ENCODE data around the gene OSER1. TPM values are rescaled to one million over a fixed set of nuclear protein-coding genes. Genes with fewer than 3 reads are reported as not detected.

The OSER1 gene
- total RNA-seq, 4 donors from 2014 or later, result 47.6 to 97.3 (median 70.3) TPM

GRCh38 chr20:44228465-44229258, 18.1 kb upstream of the OSER1 start:
- no peak overlapping the region for H3K27ac ChIP-seq
- no peak for ATAC-seq
- H3K36me3 ChIP-seq, result peaks cover 0 to 13% of the 10 kb centered on the region in 2 donors
- no peak for TF ChIP-seq POLR2AphosphoS5 (IDR thresholded peaks at IDR 0.05)
- TF ChIP-seq POLR2A (IDR thresholded peaks at IDR 0.05), result no peak
- TF ChIP-seq EP300 (IDR thresholded peaks at IDR 0.05), result no peak
- no peak for TF ChIP-seq CTCF (IDR thresholded peaks at IDR 0.05)
- H3K9me3 ChIP-seq, result no peaks in the 10 kb centered on the region
- no peaks in the 10 kb centered on the region for H3K27me3 ChIP-seq
- no peak overlapping the region for H3K4me3 ChIP-seq
- WGBS, 2 donors (ENCODE audit: low coverage in 1 of 2), result 0 to 80% methylated on average over 1 of the region's 17 CpGs
- no peaks in the 10 kb centered on the region for H3K4me1 ChIP-seq

- no peak for ATAC-seq
- WGBS, 2 donors (ENCODE audit: low coverage in 1 of 2), result 71 to 81% methylated on average over 4 to 5 of the region's 5 CpGs
- Histone ChIP-seq H3K27ac (no peak overlapping the region), H3K27me3 (no peaks in the 10 kb centered on the region), H3K4me3 (no peak overlapping the region), H3K36me3 (peaks cover 0 to 30% of the 10 kb centered on the region in 2 donors), H3K9me3 (no peaks in the 10 kb centered on the region), H3K4me1 (no peaks in the 10 kb centered on the region)
- TF ChIP-seq EP300 (IDR thresholded peaks at IDR 0.05) (no peak), POLR2A (IDR thresholded peaks at IDR 0.05) (no peak), CTCF (IDR thresholded peaks at IDR 0.05) (no peak), POLR2AphosphoS5 (IDR thresholded peaks at IDR 0.05) (no peak)
These were observed 14.1 kb upstream of the OSER1 start for GRCh38 chr20:44224637-44225036.

GRCh38 chr20:44223721-44224120, 13.2 kb upstream of the OSER1 start:
- peaks cover 0 to 31% of the 10 kb centered on the region in 2 donors for H3K36me3 ChIP-seq
- H3K27me3 ChIP-seq, result no peaks in the 10 kb centered on the region
- WGBS, 2 donors (ENCODE audit: low coverage in 1 of 2), result 88% methylated on average over 5 of the region's 5 CpGs; no CpG with 5 or more reads in 1 of the 2 donors
- no peak overlapping the region for H3K27ac ChIP-seq
- TF ChIP-seq POLR2A (IDR thresholded peaks at IDR 0.05) (no peak), EP300 (IDR thresholded peaks at IDR 0.05) (no peak), CTCF (IDR thresholded peaks at IDR 0.05) (no peak), POLR2AphosphoS5 (IDR thresholded peaks at IDR 0.05) (no peak)
- H3K4me3 ChIP-seq, result no peak overlapping the region
- no peak for ATAC-seq
- no peaks in the 10 kb centered on the region for H3K9me3 ChIP-seq
- peaks cover 0 to under 1% (median 0%) of the 10 kb centered on the region in 3 donors for H3K4me1 ChIP-seq

- H3K36me3 ChIP-seq, result peaks cover 0 to 31% of the 10 kb centered on the region in 2 donors
- H3K27ac ChIP-seq, result no peak overlapping the region
- ATAC-seq, result no peak
- WGBS, 2 donors (ENCODE audit: low coverage in 1 of 2), result 69% methylated on average over 5 of the region's 7 CpGs; no CpG with 5 or more reads in 1 of the 2 donors
- no peaks in the 10 kb centered on the region for H3K27me3 ChIP-seq
- no peak overlapping the region for H3K4me3 ChIP-seq
- peaks cover 0 to 10% (median 0%) of the 10 kb centered on the region in 3 donors for H3K4me1 ChIP-seq
- no peak for TF ChIP-seq POLR2AphosphoS5 (IDR thresholded peaks at IDR 0.05)
- TF ChIP-seq POLR2A (IDR thresholded peaks at IDR 0.05), result no peak
- TF ChIP-seq CTCF (IDR thresholded peaks at IDR 0.05), result no peak
- TF ChIP-seq EP300 (IDR thresholded peaks at IDR 0.05), result no peak
- no peaks in the 10 kb centered on the region for H3K9me3 ChIP-seq
These were observed 12.2 kb upstream of the OSER1 start for GRCh38 chr20:44222633-44223368.

Data from gastroesophageal sphincter (tissue), 4 donors.